ENCODE results near the gene CLASP1. TPM values are rescaled to one million over a fixed set of nuclear protein-coding genes. Genes with fewer than 3 reads are reported as not detected.
"Not testable (repeated sequence)": the region's sequence is repeated elsewhere in the genome, so short reads cannot be mapped to it uniquely, and the experiment has no call there.

The CLASP1 gene
- total RNA-seq, 2 donors from 2014 or later = 46.0 to 48.2 TPM

DNA sequence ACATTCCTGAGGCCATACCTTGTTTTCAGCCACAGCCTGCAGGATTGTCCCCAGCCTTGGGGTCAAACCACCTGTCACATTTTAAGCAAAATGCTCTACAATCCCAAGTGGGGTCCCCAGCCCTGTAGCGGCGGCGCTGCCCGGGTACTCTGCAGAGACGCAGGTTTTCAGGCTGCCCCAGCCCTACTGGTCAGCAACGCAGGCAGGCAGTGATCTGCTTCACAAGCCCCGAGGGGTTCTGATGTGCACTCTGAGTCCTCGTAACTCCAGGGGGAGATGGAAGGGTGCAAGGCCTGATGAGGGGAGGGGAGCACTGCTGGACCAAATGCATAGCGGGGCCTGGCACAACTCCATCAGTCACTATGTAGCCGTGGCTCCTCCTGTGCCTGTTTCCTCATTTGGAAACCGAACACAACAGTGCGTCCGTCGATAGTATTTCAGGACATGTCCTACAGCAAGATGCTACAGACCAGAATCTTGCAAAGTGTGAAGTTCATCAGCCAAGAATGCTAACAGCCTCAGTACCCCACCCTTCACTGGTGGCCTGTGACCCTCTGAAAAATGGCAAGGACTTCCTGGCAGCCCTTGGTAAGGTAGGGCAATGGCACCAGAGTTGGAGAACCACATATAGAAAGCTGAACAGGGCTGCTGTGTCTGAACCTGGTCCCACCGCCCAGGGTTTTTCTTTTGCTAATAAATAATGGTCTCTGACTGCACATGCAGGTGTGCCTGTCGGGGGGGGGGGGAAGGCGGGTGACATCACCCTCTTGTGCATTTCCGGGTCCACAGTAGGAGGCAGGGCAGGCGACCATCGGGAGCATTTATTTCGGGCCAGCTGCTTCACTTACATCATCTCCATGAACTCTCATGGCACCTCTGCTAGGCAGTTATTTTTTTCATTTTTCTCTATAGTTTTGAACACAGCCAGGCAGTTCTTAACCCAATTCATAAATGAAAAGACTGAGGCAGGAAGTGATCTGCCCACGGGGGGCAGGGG lies 313.7 kb downstream of the CLASP1 start:
- intact Hi-C loops (cut with DNase I) = no loop called here
- no peak for ATAC-seq
- DNase-seq = no peak

DNA sequence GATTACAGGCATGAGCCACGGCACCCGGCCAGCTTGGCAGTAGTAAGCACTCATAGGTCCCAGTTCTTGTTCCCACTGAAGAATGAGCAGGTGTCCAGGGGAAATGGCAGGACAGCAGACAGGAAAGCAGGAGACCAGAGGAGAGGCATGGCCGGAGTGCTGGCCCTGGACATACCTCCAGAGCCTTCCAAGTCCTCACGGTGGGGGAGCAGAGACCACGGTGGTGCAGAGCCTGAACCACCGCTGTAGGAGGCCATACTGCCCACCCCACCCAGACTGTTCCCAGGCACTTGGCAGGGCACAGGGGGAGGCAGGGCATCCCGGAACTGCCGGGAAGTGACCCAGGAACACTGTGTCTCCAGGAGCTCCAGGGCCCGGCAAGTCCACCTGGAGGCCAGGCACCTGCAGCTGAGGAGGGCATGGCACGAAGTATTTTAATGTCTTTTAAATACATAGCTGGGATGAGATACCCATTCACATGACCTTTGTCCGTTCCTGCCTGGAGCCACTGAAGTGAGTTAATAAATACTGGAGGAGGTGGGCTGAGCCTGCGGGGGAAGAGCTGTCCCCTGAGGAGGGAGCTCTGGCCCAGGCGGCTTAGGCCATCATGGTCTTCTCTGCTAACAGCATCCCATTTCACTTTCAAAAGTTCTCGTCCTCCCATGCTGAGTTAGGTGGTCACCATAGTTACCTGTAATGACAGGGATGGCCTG lies 314.5 kb downstream of the CLASP1 start:
- DNase-seq (no peak), ATAC-seq (no peak)
- intact Hi-C loops (cut with DNase I) = no loop called here

DNA sequence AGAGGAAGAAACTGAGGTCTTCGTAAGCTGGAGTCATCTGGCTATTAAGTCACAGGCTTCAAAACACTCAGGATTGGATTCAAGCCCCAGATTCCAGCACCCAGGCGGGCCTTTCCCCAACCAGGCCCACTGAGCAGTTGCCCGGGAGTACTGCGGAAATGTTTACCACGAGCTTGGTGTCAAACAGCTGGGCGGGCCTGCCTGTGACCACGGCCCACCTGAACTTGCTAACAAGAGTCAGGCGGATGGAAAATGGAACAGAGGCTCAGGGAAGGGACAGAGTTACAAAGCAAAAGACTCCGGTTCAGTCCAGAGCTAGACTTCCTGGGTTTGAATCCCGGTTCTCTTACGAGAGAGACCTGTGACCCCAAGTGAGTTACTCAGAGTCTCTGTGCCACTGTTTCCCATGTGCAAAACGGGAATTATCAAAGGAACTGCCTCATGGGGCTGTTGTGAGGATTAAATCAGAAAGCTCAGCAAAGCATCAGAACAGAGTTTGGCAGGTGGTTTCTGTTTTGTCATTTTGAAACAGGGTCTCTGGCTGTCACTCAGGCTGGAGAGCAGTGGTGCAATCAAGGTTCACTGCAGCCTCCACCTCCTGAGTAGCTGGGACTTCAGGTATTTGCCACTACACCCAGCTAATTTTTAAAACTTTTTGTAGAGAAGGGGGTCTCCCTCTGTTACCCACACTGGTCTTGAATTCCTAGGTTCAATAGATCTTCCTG lies 315.3 kb downstream of the CLASP1 start:
- DNase-seq (no peak), ATAC-seq (no peak)
- intact Hi-C loops (cut with DNase I) = no loop called here

DNA sequence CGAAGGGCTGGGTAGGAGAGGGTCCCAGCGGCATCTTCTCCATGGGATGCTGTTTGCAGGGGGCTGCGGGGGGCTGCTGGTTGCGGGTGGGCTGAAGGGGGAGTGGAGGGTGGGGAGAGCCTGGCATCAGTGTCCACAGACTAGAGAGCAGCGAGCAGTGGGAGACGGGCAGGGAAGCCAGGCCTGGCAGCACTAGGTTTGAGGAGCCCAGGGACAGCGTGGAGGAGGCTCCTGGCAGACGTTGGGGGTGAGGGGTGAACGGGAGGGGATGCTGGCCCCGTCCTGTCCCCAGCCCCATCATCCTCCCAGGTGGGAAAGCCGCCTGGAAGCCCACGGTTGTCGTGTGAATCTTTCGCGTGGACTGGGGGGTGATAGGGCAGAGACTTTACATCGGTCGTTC lies 316.0 kb downstream of the CLASP1 start:
- no peak for ATAC-seq
- intact Hi-C loops (cut with DNase I) = no loop called here

DNA sequence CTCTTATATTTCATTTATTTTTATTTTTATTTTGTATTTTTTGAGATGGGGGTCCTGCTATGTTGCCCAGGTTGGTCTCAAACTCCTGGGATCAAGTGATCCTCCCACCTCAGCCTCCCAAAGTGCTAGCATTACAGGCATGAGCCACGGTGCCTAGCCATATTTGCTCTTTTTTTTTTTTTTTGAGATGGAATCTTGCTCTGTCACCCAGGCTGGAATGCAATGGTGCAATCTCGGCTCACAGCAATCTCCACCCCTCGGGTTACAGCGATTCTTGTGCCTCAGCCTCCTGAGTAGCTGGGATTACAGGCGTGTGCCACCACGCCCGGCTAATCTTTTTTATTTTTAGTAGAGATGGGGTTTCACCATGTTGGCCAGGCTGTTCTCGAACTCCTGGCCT lies 317.9 kb downstream of the CLASP1 start:
- DNase-seq; intact Hi-C loops (cut with DNase I); ATAC-seq: not testable (repeated sequence)

More for the DNA sequence above, 316.0 kb downstream of the CLASP1 start:
- DNase-seq = no peak

DNA sequence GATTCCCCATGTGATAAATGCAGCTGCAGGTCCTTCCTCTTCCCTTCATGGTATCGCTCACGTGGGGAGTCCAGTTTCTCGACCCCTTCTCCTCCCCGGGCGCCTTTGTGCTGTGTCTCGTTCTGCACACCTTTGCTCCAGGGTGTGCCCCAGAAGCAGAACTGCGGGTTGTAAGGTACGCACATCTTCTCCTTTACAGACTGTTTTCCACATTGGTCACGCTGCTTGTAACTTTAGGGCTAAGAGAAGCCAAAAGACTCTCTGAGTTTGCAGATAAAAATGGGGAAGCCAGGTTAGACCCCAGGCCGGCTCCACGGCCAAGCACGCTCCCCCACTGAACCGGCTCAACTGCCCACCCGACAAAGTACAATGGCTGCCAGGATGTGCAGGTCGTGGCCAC lies 318.3 kb downstream of the CLASP1 start:
- ATAC-seq (no peak), DNase-seq (no peak)
- intact Hi-C loops (cut with DNase I) = no loop called here

DNA sequence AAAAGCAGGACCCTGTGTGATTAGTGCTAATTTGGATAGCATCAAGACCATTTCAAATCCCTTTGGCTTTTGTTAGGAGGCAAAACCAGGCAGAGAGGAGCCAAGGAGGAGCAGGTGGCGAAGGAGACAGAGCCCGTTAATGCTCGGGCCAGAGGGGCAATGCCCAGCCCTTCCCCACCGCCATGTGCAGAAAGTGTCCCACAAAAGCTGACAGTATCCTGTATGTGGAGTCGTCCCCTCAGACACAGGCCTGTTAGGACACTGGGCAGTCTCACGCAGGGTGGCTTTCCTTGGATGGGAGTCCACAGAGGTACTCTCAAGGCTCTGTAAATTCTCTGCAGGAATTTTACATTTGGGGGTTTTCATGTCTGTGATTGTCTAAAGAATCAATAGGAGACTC lies 319.5 kb downstream of the CLASP1 start:
- intact Hi-C loops (cut with DNase I) = loop anchor here in 1 of 2 donors (10.0 kb wide), 1 partner anchor 205 kb away; no protein-coding TSS in a partner anchor
- ATAC-seq (no peak), DNase-seq (no peak)

DNA sequence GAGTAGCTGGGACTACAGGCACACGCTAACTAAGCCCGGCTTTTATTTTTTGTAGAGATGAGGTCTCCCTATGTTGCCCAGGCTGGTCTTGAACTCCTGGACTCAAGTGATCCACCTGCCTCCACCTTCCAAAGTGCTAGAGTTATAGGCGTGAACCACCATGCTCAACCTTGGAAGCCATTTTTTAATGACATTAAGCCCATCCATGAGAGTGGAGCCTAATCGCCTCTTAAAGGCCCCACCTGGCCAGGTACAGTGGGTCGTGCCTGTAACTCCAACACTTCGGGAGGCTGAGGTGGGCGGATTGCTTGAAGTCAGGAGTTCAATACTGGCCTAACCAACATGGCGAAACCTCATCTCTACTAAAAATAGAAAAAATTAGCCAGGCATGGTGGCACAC lies 322.6 kb downstream of the CLASP1 start:
- intact Hi-C loops (cut with DNase I) = loop anchor here in 1 of 2 donors (10.0 kb wide), 1 partner anchor 202 kb away; no protein-coding TSS in a partner anchor
- DNase-seq = no peak
- no peak for ATAC-seq

DNA sequence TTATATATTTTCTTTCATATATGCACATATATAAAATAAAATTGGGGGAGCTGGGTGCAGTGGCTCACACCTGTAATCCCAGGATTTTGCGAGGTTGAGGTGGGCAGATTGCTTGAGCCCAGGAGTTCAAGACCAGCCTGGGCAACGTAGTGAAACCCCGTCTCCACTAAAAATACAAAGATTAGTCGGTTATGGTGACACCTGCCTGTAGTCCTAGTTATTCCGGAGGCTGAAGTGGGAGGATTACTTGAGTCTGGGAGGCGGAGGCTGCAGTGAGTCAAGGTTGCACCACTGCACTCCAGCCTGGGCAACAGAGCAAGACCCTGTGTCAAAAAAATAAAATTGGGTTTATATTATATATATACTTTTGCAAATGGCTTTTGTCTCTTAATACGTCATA lies 324.7 kb downstream of the CLASP1 start:
- DNase-seq = no peak
- intact Hi-C loops (cut with DNase I) = loop anchor here in 1 of 2 donors (10.0 kb wide), 1 partner anchor 200 kb away; no protein-coding TSS in a partner anchor
- ATAC-seq = no peak

DNA sequence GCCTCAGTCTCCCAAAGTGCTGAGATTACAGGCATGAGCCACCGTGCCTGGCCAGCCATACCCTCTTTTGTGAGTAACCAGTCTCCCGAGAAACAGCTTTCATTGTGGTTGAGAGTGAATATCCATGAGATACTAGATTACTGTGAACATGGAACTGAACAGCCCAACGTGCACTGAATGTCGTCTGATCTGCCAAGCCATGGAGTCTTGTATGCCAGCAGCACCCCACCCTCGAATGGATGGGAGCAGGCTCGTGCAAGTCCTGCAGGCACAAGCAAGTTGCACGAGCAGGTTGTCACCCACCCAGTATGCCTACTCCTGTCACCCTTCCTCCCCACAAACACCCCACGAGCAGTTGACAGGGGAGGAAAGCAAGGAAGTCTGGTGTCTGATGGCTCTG lies 327.8 kb downstream of the CLASP1 start:
- no peak for ATAC-seq
- no peak for DNase-seq
- intact Hi-C loops (cut with DNase I) = loop anchor here in 1 of 2 donors (10.0 kb wide), 1 partner anchor 197 kb away; no protein-coding TSS in a partner anchor

DNA sequence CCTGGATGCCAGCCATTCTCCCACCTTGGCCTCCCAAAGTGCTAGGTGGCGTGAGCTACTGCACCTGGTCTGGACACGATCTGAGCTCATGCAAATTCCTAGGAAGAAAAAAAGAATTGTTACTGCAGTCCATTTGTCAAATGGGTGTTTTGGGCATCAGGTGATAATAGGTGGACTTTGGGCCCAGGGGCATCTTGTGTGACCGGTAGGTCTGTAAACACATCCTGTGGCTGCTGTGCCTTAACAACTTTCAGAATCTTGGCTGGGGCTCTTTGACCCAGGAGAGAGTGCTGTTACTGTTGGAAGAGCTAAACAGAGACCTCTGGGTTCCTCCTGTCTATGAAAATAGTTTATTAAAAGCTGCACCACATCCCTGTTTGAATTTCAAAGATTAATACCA lies 329.3 kb downstream of the CLASP1 start:
- ATAC-seq (no peak), DNase-seq (no peak)
- intact Hi-C loops (cut with DNase I) = loop anchor here in 1 of 2 donors (10.0 kb wide), 1 partner anchor 195 kb away; no protein-coding TSS in a partner anchor

DNA sequence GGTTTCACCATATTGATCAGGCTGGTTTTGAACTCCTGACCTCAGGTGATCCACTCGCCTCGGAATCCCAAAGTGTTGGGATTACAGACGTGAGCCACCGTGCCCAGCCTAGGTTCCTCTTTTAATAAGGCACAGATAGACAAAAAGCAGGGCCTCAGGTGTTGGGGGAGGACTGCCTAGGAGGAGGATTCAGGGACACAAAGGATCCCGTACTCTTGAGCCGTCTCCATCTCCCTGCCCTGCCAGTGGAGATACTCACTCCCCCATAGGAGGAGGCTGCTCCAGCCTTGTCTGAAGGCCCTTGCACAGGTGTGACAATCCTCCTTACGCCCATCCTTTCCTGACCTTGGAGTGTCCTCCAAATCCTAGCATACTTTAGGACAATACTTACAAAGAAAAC lies 332.3 kb downstream of the CLASP1 start:
- intact Hi-C loops (cut with DNase I) = no loop called here
- ATAC-seq = no peak
- DNase-seq = no peak

DNA sequence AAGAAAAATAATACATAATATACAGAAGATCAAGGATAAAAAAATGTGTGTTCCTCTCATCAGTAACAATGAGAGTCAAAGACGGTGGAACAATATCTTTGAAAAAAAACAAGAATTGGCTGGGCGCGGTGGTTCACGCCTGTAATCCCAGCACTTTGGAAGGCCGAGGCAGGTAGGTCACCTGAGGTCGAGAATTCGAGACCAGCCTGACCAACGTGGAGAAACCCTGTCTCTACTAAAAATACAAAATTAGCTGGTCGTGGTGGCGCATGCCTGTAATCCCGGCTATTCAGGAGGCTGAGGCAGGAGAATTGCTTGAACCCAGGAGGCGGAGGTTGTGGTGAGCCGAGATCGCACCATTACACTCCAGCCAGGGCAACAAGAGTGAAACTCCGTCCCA lies 335.6 kb downstream of the CLASP1 start:
- intact Hi-C loops (cut with DNase I); ATAC-seq; DNase-seq: not testable (repeated sequence)

DNA sequence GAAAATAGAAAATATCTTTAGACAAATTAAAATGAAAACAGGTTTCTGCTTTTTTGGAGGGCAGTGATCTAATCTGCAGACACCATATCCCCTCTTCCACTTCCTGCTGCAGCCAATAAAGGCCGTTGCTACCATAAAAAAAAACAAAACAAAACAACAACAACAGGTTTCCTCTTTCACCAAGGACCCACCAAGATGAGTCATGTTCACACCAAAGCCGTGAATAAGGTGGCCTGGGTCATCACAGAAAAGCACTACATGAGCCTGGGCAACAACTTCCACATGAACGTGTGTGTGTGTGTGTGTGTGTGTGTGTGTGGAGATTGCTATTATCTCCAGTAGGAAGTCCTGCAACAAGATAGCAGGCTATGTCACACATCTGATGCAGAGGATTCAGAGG lies 339.5 kb downstream of the CLASP1 start:
- no peak for DNase-seq
- ATAC-seq = no peak
- intact Hi-C loops (cut with DNase I) = no loop called here

DNA sequence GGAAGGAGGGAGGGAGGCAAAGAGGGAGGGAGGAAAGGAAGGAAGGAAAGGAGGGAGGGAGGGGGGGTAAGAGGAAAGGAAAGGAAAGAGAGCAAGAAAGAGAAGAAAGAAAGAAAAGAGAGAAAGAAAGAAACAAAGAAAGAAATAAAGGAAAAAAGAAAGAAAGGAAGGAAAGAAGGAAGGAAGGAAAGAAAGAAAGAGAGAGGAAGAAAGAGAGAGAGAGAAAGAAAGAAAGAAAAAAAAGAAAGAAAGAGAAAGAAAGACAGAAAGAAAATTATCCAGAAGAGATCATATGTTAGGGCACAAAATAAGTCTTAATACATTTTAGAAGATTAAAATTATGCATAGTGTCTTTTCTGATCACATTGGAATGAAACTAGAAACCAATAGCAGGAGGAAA lies 339.9 kb downstream of the CLASP1 start:
- no peak for ATAC-seq
- intact Hi-C loops (cut with DNase I) = no loop called here

DNA sequence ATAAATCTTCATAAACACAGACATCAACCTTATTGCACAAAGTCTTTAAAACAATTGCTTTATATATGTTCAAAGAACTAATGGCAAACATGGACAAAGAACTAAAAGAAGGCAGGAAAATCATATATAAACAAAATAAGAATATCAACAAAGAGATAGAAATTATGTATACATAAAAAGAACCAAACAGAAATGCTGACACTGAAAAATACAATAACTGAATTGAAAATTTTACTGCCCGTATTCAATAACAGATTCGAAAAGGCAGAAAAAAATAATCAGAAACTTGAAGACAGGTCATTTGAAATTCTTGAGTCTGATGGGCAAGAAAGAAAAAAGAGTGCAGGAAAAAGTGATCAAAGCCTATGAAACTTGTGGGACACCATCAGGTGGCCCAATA lies 342.2 kb downstream of the CLASP1 start:
- DNase-seq (no peak), ATAC-seq (no peak)
- intact Hi-C loops (cut with DNase I) = no loop called here

More for the DNA sequence above, 339.9 kb downstream of the CLASP1 start:
- DNase-seq = no peak

DNA sequence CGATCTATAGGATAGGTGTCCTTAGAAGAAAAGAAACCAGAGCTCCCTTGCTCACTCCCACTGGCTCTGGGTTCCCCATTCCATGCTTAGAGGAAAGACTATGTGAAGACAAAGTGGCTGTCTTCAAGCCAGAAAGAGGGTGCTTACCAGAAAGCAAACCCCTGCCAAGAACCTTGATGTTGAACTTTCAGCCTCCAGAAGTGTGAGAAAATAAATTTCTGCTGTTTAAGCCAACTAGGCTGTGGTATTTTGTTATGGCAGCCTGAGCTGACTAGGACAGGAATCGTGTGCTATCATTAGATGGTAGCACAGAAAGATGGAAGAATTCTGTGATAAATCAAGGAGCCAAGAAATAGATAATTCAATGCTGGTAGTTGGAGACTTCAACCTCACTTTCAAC lies 344.3 kb downstream of the CLASP1 start:
- DNase-seq (no peak), ATAC-seq (no peak)
- intact Hi-C loops (cut with DNase I) = no loop called here

DNA sequence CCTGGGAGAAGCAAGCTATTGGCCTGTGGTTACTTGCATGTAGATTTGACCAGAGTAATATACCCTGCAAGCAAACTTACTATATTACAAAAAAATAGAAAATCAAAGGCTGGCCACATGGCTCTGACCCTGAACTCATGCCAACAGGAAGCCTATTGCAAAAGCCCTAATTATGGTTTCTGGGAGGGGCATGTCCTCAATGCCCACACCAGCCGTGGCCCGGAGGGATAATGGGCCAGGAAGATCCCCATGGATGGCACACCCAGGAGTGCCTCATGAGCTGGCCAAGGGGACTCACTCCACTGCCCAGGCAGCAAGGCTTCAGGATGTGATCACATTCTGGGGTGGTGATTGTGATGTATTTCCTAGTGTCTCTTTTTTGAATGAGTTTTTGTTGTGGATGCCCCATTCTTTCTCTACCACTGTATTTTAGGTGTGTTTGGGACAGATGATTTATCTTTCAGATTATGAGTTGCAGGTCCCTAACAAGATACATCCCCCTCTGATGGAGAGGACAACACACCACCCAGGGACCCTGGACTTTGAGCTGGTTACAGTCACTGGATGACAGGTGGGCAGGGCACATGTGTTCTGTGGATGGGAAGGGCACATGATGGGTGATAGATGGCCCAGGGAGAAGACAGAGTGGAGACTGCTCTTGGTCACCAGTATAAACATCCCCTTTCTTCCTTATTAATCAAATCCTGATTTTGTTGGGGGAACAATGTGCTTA lies 345.6 kb downstream of the CLASP1 start:
- no peak for ATAC-seq
- intact Hi-C loops (cut with DNase I) = no loop called here
- DNase-seq = no peak

DNA sequence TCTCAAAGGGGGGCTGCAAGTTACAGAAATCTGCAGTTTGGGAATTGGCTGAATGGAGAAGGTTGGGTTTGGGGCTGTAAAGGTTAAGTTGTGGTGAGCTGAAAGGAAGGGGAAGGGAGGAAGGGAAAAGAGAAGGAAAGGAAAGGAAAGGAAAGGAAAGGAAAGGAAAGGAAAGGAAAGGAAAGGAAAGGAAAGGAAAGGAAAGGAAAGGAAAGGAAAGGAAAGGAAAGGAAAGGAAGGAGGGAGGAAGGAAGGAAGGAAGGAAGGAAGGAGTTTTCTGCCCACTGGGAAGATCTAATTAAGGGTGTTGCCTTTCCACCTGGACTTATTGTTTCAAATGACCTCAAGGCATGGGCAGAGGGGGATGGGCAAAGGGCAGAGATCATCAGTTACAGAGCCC lies 348.1 kb downstream of the CLASP1 start:
- intact Hi-C loops (cut with DNase I); ATAC-seq; DNase-seq: not testable (repeated sequence)
